Measurements from ENCODE around the gene PCYT2. TPM values are rescaled to one million over a fixed set of nuclear protein-coding genes. Genes with fewer than 3 reads are reported as not detected.

PCYT2 gene
- total RNA-seq, 1 experiment from 2014 or later: 51.5 TPM

GRCh38 chr17:81925860-81926450 is 14.8 kb upstream of the PCYT2 start:
- Histone ChIP-seq H3K9me3 (ENCODE audit: control insufficient read depth in 1 of 2, insufficient read depth in 1 of 2, low read depth in 1 of 2, low read length in 2 of 2) (no peaks in the 10 kb centered on the region), H3K4me3 (replicated peaks in 1 of 2; ENCODE audit: low read depth in 1 of 2, low read length in 2 of 2) (peak overlapping the region; percentile 89 to 93), H3K27ac (ENCODE audit: low read depth, low read length) (peak overlapping the region; percentile 97), H3K9ac (ENCODE audit: low read length) (peak overlapping the region; percentile 91), H3K36me3 (ENCODE audit: control insufficient read depth in 1 of 2, insufficient read depth in 2 of 2, low read length in 2 of 2) (peaks cover 6 to 18% of the 10 kb centered on the region in 2 experiments; a peak in 3 of 4 replicates), H2AFZ (ENCODE audit: low read depth, low read length, poor library complexity, severe bottlenecking) (no peak overlapping the region), H3K79me2 (ENCODE audit: insufficient read depth, low read length) (peaks cover 68% of the 10 kb centered on the region), H3K4me1 (ENCODE audit: control insufficient read depth in 1 of 2, insufficient read depth in 2 of 2, low read length in 2 of 2) (peaks cover 41 to 64% of the 10 kb centered on the region in 2 experiments), H3K4me2 (ENCODE audit: low read length) (peak overlapping the region; percentile 84), H4K20me1 (ENCODE audit: insufficient read depth) (no peaks in the 10 kb centered on the region), H3K27me3 (ENCODE audit: insufficient read depth, low read length) (no peaks in the 10 kb centered on the region), H3K9me2 (ENCODE audit: insufficient read depth) (no peaks in the 10 kb centered on the region)
- BruUV-seq (replicated peaks): no TSS peak
- no peak for DNase-seq (ENCODE audit: low read depth, low spot score)
- ChIA-PET CTCF (interaction anchor here (1.0 to 2.1 kb wide), 4 partner anchors 10 to 94 kb away, joined by 3 to 7 read pairs (median 5); no protein-coding TSS in a partner anchor), RAD21 (ENCODE audit: low non-redundant PET in 1 of 2, low total read pairs in 2 of 2, uncharacterized antibody in 2 of 2, unreplicated experiment in 2 of 2) (interaction anchor here in 1 of 2 experiments (0.9 to 1.0 kb wide), 2 partner anchors 13 to 27 kb away, joined by 3 to 4 read pairs; no protein-coding TSS in a partner anchor), POLR2A (interaction anchor here (0.8 to 4.6 kb wide), 6 partner anchors 9 to 65 kb away, joined by 3 to 18 read pairs (median 4); partner anchors contain the start of genes P4HB and PYCR1)
- no peak for ATAC-seq
- intact Hi-C loops (cut with micrococcal nuclease): loop anchor here (5.0 kb wide), 1 partner anchor 54 kb away; the partner anchor contains the start of gene ARHGDIA
- TF ChIP-seq ZNF274 (IDR thresholded peaks at IDR 0.05; ENCODE audit: low read depth, low read length): no peak
- no peak for TF ChIP-seq JUND (IDR thresholded peaks at IDR 0.05)
- TF ChIP-seq CTCF (IDR thresholded peaks at IDR 0.05 in 2 of 3, conservative IDR thresholded peaks at IDR 0.05 in 1 of 3; ENCODE audit: borderline replicate concordance in 1 of 3, insufficient read depth in 1 of 3, low read depth in 2 of 3, low read length in 2 of 3): no peak
- no peak for TF ChIP-seq EZH2phosphoT487 (IDR thresholded peaks at IDR 0.05; ENCODE audit: borderline replicate concordance)
- TF ChIP-seq SP1 (IDR thresholded peaks at IDR 0.05; ENCODE audit: low read depth): no peak
- TF ChIP-seq EGR1 (IDR thresholded peaks at IDR 0.05; ENCODE audit: low read depth): no peak
